H1 (cell line): ENCODE measurements around the gene BUD23. TPM values are rescaled to one million over a fixed set of nuclear protein-coding genes. Genes with fewer than 3 reads are reported as not detected.

Source experiments
- ATF3 ChIP-seq: IDR thresholded peaks from 2 replicates; pipeline ENCODE4 v1.6.1; 2011; ENCODE audit warnings: low read depth, mild to moderate bottlenecking, low read length; ENCODE audit not compliant: insufficient read depth
- CHD7 ChIP-seq: fragments of 300-600 bp; sonication (generic); IDR thresholded peaks from 2 replicates; pipeline ENCODE4 v1.7.1; 2012; ENCODE audit warnings: low read length, moderate library complexity, mild to moderate bottlenecking, inconsistent platforms; ENCODE audit not compliant: insufficient replicate concordance
- EZH2 ChIP-seq: fragments of 200-600 bp; sonication (generic); IDR thresholded peaks from 2 replicates; pipeline ENCODE4 v1.7.1; 2012; ENCODE audit warnings: low read depth, mild to moderate bottlenecking, moderate library complexity, low read length, inconsistent platforms; ENCODE audit not compliant: severe bottlenecking
- FOSL1 ChIP-seq: IDR thresholded peaks from 2 replicates; pipeline ENCODE4 v1.6.1; 2011; ENCODE audit warnings: mild to moderate bottlenecking, low read depth, low read length, moderate library complexity; ENCODE audit not compliant: insufficient read depth
- GABPA ChIP-seq: IDR thresholded peaks from 2 replicates; pipeline ENCODE4 v1.6.1; 2011; ENCODE audit warnings: mild to moderate bottlenecking, low read length, moderate library complexity, borderline replicate concordance; ENCODE audit not compliant: insufficient read depth
- JUND ChIP-seq: IDR thresholded peaks from 2 replicates; pipeline ENCODE4 v1.6.1; 2011; ENCODE audit warnings: mild to moderate bottlenecking, improper control_type of control experiment, low read length
- KDM4A ChIP-seq: IDR thresholded peaks from one replicate; pipeline ENCODE4 v1.7.1; 2012; ENCODE audit warnings: low read depth, mild to moderate bottlenecking, moderate library complexity, low read length, inconsistent platforms; ENCODE audit not compliant: severe bottlenecking
- PHF8 ChIP-seq: fragments of 200-600 bp; sonication (generic); conservative IDR thresholded peaks from 2 replicates; pipeline ENCODE4 v1.7.1; 2012; ENCODE audit warnings: low read depth, mild to moderate bottlenecking, inconsistent platforms, low read length, moderate library complexity
- POLR2AphosphoS5 ChIP-seq: IDR thresholded peaks from 2 replicates; pipeline ENCODE4 v1.6.1; 2011; ENCODE audit warnings: low read depth, low read length
- SIRT6 ChIP-seq: IDR thresholded peaks from one replicate; pipeline ENCODE4 v1.7.1; 2012; ENCODE audit warnings: low read length, inconsistent platforms
- polyA plus RNA-seq, 7 experiments: library from polyadenylated mRNA; depleted of rRNA in 3 of 7; stranded (reverse) in 5 of 7; unstranded in 2 of 7; fragments of >200 nt in 5 of 7; fragments of 200-250 nt in 2 of 7; gene quantifications; 1 replicate in 5 of 7; 2 replicates in 1 of 7; 4 replicates in 1 of 7; pipeline versions ENCODE4 v1.2.1 to v1.2.3, GENCODE V29; 2011 to 2013; ENCODE audit warnings: missing spikeins in 2 of 7, mixed read lengths in 2 of 7
- total RNA-seq: library from RNA; stranded (reverse); fragmentation: NEBNext Ultra II Directional; extraction: Animal tissue kit (Norgen Biotek cat#: 25700); gene quantifications from 2 replicates; pipeline ENCODE4 v1.2.1, GENCODE V29; 2021

BUD23 gene
- total and polyA plus RNA-seq, 2 of the 8 experiments (the other 6 are each of a cell fraction or from before 2014, with no cell fraction given), result 72.3 to 78.4 TPM

GRCh38 chr7:73701357-73701995, 18.1 kb downstream of the BUD23 start (continued):
- TF ChIP-seq CHD7 (no peak), FOSL1 (no peak), SIRT6 (no peak), POLR2AphosphoS5 (no peak; the same call in 1 of the 2 replicates), ATF3 (no peak), KDM4A (no peak), EZH2 (no peak), PHF8 (no peak), GABPA (no peak), JUND (0 out of 2 replicates have a peak, but pooled peaks have one; percentile 47)
